Measurements from ENCODE around the gene PTPRO.
A peak's percentile ranks its signal among the peaks of the same experiment; 100 is the strongest.

Gene PTPRO

DNA sequence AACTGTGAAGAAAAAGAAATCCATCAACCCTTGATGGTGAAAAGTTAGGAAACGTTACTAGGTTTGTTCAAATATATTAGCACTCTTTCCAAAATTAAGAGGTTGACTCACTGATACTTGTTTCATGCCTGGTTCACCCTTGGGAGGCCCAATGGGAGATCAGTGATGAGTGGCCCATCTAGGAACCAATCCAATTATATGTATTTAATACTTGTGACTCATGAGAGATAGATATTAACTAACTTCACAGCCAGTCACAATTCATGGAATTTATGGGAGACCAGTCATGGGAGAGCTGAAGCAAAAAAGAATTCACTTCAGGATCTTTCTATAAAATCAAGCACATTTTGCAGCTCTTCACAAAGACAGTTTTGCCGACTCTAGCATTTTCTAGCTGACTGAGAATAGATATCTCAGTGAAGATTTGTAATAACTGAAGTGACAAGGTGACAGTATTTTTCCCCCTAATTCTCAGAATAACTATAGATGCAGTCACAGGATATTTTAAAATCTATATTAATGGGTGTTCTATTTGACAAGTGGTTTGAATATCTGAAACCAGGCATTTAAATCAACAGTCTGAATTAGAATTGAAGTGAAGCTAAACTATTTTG lies 236.7 kb downstream of the PTPRO start:
- no peak for DNase-seq (ENCODE audit: low spot score)

DNA sequence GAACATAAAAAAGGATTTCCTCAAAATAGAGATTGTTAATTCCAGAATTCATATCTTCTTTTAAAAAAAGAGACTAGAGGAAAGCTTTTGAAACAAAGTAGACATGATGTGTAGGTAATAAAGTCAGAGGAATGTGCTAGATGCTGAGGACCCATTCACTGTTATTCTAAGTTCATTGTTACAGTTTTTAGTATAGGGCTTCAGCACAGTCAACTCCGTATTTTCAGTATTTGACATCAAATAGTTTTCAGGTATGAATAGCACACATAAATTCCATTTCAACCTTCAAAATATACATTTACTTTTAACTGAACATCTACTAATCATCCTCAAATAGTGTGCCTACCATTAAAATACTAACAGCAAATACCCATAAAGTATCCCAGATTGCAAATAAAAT lies 239.1 kb downstream of the PTPRO start:
- no peak for DNase-seq (ENCODE audit: low spot score)

DNA sequence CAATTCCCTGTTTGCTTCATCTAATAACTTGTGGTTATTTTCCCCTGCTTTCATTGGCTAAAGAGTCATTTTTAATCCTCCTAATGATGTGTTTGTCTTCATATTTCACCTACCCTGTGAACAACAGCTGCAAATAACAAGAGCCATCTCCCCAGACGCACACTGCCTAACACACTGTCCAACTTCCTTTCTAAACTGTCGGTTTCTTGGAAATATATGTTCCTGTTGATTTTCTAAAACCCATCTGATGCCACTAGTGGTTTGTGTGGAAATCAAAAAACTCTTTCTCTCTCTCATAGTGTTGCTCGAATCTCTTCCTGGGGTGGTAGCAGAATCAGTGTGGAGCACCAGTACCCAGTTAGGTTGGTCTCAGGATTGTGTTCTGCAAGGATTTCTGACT lies 240.0 kb downstream of the PTPRO start:
- DNase-seq (ENCODE audit: low spot score): no peak

DNA sequence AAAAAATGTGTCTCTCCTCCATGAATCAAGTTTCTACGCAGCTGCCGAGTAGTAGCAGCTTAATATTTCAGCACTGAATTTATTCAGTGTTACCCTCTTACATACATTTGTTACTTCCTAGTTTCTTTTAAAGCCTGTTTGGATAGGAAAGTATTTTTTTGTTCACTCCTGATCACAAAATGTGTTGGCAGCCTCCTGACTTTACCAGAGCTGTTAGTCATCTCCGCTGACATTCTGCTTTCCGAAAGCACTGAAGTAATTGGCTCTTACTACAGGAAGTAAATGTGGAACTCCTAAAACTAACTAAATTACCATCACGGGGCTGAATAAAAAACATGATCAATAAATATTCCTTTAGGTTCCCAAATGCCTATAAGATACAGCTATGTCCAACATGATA lies 241.4 kb downstream of the PTPRO start:
- no peak for DNase-seq (ENCODE audit: low spot score)

DNA sequence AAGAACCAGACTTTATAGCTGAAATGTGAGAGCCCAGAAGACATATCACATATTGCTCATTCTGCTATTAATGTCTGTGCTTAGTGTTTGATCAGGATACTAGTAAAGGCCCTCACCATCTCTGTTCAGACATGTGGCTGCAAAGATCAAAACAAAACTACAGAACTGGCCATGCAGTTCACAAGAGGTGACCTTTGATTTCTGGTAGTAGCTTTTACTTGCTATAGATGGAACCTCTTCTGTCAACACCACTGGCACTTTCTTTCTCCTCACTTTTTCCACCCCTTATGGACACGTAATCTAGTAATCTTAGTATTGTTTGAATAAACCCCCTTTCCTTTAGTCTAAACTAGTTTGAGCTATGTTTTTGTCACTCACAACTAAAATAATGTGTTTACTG lies 252.0 kb downstream of the PTPRO start:
- no peak for DNase-seq (ENCODE audit: low spot score)

DNA sequence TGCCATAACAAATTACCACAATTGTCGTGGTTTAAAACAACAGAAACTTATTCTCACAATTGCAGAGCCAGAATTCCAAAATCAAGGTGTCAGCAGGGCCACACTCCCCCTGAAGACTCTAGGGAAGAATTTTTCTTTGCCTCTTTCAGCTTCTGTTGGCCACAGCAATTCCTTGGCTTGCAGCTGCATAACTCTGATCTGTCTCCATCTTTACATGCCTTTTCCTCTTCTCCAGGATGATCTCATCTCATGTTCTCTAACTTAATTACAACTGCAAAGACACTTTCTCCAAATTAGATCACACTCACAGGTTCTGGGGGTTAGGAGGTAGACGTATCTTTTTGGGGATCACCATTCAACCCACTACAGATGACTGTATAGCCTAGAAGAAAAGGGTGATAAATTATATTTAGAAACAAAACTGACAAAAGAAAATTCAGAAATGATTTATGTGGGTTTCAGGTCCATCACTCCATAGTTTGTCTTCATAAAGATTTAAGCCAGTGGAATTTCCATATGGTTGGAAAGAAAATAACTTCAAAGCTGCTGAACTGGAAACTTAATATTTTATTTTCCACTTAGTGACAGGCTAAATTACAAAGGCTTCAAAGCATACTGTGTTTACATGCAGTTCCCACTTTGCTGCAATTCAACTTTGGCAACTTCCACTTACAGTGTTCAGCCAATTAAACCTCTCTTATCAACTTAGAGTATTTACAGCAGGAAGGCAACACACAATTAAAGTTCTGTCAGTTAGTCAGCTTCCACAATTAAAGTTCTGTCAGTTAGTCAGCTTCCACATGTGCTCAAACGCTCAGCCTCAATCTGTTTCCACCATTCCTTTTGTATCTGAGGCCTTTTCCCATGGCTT lies 253.6 kb downstream of the PTPRO start:
- DNase-seq (ENCODE audit: low spot score): no peak

DNA sequence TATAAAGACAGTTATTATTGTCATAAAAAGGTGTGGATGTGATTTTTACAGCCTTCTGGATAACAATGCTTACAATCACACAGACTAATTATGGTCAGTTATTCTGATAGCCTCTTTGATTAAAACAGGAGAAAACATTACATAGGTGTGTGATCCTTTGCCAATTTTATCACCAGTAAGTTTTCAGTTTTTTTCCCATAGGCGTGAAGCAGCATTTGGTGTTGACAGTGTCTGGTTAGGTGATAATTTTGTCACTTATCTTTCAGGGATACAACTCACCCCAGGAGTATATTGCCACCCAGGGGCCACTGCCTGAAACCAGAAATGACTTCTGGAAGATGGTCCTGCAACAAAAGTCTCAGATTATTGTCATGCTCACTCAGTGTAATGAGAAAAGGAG lies 258.1 kb downstream of the PTPRO start:
- no peak for DNase-seq (ENCODE audit: low spot score)

DNA sequence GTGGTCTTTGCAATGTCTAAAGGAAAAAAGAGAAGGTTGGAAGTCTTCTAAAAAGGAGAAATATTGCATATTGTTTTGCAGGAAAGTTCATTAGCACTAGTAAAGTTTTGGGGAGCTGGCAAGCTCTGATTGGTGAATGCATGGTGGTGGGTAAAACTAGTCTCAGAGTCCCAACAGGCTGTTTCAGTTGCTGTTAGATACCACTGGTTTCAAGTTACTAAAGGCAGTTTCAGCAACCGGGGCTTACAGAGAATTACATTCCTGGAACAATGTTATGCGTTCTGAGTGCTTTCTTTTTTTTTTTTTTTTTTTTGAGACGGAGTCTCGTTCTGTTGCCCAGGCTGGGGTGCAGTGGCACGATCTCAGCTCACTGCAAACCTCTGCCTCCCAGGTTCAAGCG lies 258.7 kb downstream of the PTPRO start:
- no peak for DNase-seq (ENCODE audit: low spot score)

DNA sequence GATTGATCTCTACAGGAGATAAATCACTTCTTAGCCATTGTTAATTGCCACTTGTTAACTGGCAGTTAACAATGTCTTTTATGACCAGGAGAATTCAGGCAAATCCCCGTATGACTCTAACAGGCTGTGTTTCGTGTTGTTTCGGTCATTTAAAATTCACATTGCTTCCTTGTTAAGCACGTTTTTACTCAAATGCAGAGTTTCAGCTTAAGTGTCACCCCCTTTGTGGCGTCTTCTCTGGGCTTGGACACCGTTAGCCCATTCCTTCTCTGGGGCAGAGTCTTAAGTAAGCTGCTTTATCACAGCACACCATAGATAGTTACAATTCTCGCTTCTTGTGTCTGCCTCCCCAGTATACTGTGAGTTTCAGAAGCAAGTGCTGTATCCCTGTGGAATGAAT lies 261.5 kb downstream of the PTPRO start:
- DNase-seq (ENCODE audit: low spot score): no peak

DNA sequence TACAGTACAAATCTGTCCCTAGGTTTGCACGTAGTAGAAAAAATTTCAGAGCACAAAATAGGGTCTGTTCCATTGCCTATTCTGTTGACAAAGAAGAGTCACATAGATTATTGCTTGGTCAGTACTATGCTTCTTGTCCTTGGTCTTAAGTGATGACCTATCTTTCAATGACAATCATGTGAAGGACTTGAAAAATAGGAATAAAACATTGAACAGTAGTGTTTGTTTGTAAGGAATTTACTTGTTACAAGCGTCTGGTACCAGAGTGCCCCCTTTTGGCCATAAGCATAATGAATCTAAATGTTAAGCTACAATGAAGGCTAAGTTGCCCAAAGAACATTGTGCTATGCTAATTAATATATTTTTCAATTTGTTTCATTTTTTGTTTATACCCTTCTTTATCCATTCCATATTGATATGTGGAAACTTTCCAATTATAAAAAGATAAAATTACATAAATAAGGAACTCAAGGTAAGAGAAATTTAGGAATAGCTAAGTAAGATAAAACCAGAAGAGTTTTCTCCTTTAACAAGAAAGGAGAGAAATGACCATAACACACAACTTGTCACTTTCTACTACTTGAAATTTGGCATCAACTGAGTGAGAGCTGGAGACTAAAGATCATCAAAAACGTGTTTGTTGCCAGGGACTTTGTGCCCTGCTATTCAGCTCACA lies 262.2 kb downstream of the PTPRO start:
- DNase-seq (ENCODE audit: low spot score): no peak

DNA sequence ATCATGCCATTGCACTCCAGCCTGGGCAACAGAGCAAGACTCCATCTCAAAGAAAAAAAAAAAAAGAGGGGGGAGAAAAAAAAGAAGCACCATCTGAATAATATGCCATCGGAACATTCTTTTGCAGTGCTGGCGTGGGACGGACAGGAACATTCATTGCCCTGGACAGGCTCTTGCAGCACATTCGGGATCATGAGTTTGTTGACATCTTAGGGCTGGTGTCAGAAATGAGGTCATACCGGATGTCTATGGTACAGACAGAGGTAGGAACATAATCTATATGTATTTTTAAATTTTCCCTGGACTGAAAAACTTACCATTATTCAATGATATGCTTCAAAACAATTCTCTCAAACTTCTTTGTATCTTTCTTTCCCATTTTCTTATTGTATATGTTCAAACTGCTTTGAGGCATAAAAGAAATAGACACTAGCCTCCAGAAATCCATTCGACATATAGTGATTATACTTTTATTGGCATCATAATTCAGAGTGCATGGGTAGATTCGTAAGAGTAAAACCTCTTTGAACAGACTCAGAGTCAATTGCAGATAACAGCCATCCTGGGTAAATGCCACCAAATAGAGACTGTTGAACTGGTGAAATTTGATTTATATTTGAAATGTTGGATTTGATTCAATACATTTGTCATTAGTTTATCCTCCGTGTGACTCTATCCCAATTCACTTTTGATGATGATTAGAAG lies 267.2 kb downstream of the PTPRO start:
- DNase-seq (ENCODE audit: low spot score): no peak

DNA sequence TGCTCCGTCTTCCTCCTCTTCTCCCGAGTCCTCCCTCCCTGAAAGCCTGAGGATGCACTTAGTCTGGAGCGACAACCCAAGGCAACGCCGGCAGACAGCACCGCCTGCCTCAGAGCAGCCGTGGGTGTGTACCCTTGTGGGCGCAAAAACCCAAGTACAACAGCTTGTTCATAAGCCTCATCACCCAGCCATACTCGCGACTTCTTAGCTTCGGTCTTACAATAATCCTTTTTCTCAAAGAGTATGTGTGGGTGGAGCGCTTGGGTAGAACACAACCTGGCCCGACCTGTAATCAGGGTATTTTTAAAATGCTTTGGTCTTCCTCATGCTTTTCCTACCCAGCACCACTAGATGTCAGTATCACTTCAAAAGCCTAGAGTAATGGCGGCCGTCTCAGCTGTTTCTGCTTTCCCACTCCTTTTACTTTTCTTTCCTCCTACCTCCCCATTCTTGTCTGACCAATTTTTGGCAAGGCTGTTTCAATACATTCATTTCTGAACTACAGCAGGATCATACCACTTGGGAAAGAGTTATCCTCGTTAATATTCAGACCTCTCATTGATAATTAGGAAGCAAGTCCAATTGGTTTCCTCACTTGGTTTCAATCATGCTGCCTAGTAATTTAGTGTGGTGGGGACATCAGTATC lies 268.0 kb downstream of the PTPRO start:
- DNase-seq (ENCODE audit: low spot score): peak; percentile 73

DNA sequence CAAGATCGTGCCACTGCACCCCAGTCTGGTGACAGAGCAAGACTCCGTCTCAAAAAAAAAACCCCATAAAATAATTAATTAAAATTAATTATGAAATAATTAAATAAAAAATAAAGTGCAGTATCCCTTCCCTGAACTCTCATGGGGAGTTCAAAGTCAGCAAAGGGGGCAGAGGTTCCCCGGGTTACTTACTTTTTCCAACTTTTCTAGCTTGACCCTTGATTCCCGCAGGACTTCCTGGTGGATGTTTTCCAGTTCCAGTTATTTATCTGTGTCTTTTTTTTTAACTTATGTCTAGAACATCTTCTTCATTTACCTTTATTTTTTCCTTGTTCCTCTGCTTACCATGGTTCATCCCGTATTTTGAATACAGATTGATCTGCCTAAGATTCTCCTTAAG lies 269.5 kb downstream of the PTPRO start:
- DNase-seq (ENCODE audit: low spot score): no peak

DNA sequence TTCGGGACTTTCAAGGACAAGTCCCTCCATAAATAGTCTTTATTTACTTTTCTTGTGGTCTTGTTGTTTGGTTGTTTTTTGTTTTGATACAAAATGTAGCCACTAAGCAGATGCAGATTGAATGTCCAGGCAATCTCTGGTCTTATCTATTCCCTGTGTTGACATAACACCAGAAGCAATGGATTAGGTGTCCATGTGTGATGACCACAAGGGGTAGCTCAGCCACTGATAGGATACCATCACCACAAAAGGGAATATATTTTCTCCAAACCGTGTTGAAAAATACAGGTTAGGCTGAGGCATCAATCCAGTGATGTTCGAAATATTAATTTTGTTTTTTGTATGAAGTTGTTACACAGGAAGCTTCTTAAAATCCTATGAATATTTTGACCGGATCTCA lies 270.6 kb downstream of the PTPRO start:
- no peak for DNase-seq (ENCODE audit: low spot score)

DNA sequence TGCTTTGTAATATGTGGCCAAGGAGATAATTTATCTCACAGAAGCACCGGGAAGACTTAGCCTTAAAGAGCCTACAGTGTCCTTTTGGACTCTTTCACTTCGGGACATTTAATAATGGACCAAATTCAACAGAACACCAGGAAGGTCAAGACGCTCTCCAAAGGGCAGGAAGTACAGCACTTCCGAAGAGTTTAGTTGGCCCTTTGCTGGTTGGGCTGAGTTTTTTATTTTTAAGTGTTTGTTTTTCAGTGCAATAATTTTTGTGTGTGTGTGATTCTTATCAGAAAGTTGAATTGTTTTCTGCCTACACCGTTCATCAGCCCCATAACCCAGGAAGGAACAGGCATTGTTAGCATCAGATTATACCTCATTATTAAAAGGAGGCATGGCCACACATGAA lies 273.9 kb downstream of the PTPRO start:
- no peak for DNase-seq (ENCODE audit: low spot score)

DNA sequence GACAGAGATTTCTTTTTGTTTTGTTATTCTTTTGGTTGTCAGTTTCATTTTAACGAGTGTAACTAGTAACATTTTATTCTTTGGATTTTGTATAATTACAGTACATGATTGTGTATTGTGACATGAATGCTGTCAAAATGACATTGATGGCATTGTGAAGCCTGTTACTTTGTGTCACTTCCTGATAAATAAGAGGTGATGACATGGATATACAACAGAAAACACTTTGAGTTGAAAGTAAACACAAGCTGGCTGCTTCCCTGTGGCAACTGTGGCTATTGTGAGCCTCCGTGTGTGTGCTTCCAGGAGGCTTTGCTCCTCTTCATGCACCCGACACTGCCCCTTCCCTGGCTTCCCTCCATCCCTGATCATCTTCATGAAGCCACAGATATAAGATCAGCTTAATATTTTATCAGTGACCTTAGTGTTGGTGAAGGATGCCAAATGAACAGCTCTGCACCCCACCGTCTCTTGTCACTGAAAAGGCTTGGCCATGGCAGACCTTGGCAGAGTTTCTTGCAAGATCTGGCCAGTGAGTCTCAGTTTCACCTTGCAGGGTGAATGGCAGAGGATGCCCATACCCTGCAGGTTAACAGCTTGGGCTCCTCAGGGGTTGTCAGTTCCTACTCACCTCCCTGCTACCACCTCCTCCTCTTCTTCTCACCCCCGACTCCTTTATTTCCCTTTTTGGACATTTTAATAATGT lies 275.0 kb downstream of the PTPRO start:
- DNase-seq (ENCODE audit: low spot score): no peak

DNA sequence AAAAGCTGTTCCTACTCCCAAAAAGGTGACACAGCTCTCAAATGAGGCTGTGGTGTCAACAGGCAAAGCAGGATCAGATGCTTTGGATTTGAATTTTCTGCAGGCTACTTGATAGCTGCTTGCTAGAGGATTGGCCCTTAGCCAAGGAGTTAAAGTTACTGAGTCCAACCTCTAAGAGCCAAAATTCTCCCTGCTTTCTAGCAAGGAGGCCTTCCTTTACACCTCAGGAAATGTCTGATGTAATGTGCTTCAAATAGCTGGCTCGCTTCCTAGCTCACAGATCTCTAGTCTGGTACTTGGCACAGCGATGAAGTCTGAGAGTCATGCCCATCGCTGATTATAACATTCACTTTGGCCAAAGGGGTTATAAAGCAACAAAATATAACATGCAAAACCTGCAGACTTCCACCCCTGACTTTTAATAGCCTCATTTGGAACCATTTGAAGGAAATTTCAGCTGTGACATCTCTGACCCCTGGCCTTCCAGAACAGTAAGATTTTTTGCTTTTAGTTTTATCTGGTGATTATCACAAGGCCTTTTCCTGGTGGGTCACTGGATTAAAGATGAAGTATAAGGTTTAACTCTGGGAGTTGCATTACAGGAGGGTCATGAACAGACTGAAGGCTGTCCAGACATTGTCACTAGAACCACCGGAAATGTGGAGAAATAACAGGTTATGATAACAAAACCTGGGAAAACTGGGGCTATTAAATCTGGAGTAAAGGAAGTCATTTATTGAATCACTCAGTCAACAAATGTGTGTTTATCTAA lies 277.1 kb downstream of the PTPRO start:
- no peak for DNase-seq (ENCODE audit: low spot score)

DNA sequence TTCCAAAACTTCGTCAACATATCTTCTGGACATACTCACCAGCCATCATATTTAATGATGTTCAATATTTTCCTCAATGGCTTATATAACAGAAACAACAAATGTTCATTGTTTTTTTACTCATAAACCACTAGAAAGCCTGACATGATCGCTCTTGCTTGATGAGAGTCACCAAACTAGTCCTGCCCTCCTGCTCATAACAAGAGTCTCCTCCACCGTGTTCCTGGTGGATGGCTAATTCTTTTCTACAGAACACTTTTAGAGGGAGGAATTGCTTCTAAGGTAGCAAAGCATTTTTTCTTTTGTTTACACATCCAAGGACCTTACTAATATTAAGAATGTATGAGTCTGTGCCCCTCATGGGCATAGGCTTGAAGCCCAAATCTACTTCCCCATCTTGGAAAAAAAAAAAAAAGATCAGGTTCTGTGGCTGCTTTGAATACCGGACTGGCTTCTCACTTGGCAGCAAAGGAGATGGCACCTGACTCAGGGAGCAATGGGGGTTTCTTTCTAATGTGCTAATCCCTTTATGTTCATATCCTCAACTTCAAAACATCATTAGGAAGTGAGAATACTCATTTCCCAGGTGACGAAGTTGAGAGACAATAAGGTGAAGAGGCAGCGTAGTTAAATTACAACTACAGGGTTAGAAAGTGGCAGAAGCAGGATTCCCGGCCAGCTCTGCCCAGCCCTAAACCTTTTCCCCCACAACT lies 278.1 kb downstream of the PTPRO start:
- no peak for DNase-seq (ENCODE audit: low spot score)

DNA sequence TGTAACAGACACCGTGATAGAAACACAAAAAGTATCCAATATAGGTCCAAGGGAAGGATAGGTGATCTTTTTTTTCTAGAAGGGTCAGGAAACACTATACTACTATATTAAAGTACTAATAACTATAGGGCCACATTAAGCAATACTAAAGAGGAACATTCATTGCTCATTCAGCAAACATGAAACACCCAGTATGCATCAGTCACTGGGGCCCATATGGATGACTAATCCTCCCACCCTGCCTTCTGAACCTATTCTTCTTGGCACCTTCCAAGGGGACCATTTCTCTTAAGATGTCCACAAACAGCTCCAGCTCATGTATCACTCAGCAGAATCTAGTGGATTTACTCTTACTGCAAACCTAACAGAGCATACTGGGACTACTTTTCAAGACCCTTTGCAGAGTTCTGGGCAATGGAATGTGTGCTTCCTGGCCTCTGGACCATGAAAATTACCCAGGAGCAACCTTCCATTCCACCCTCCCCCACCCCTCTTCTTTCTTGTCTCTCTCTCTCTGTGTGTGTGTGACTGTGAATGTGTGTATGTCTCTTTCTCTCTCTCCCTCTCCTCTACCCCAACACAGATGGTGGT lies 279.0 kb downstream of the PTPRO start:
- no peak for DNase-seq (ENCODE audit: low spot score)

Measured in ecto neural progenitor cell (in vitro differentiated cells).